ENCODE measurements around the gene TMEM138. TPM values are rescaled to one million over a fixed set of nuclear protein-coding genes. Genes with fewer than 3 reads are reported as not detected.

The TMEM138 gene
- total RNA-seq, 1 donor from 2014 or later: 49.2 TPM

- Mint-ChIP-seq H3K4me3 (no peak overlapping the region), H3K4me1 (no peaks in the 10 kb centered on the region), H3K9me3 (peaks cover 3% of the 10 kb centered on the region), H3K27ac (peak overlapping the region; percentile 71), H3K27me3 (ENCODE audit: low read depth) (no peaks in the 10 kb centered on the region), H3K36me3 (peaks cover 51% of the 10 kb centered on the region)
- TF ChIP-seq CTCF (IDR thresholded peaks at IDR 0.05; ENCODE audit: unreplicated experiment): no peak
- DNase-seq (ENCODE audit: low spot score in 2 of 2, unreplicated experiment in 2 of 2): no peak
Observed at GRCh38 chr11:61369372-61370348, 7.5 kb downstream of the TMEM138 start.

- Mint-ChIP-seq H3K4me1 (no peaks in the 10 kb centered on the region), H3K27me3 (ENCODE audit: low read depth) (no peaks in the 10 kb centered on the region), H3K4me3 (no peak overlapping the region), H3K36me3 (peaks cover 54% of the 10 kb centered on the region), H3K27ac (peak overlapping the region; percentile 71), H3K9me3 (peaks cover 6% of the 10 kb centered on the region)
- no peak for DNase-seq (ENCODE audit: low spot score in 2 of 2, unreplicated experiment in 2 of 2)
- no peak for TF ChIP-seq CTCF (IDR thresholded peaks at IDR 0.05; ENCODE audit: unreplicated experiment)
Observed at GRCh38 chr11:61370349-61371005, 8.3 kb downstream of the TMEM138 start.

- Mint-ChIP-seq H3K36me3 (peaks cover 62% of the 10 kb centered on the region), H3K27me3 (ENCODE audit: low read depth) (no peaks in the 10 kb centered on the region), H3K4me3 (no peak overlapping the region), H3K4me1 (peaks cover 6% of the 10 kb centered on the region), H3K27ac (no peak overlapping the region), H3K9me3 (peaks cover 6% of the 10 kb centered on the region)
- no peak for DNase-seq (ENCODE audit: low spot score in 2 of 2, unreplicated experiment in 2 of 2)
- TF ChIP-seq CTCF (IDR thresholded peaks at IDR 0.05; ENCODE audit: unreplicated experiment): no peak
Observed at GRCh38 chr11:61372659-61373420, 10.7 kb downstream of the TMEM138 start.

- H3K4me3 Mint-ChIP-seq: no peak overlapping the region
- DNase-seq (ENCODE audit: low spot score in 2 of 2, unreplicated experiment in 2 of 2): no peak
- no peak overlapping the region for H3K27ac Mint-ChIP-seq
- H3K27me3 Mint-ChIP-seq (ENCODE audit: low read depth): no peaks in the 10 kb centered on the region
- peaks cover 6% of the 10 kb centered on the region for H3K4me1 Mint-ChIP-seq
- no peak for TF ChIP-seq CTCF (IDR thresholded peaks at IDR 0.05; ENCODE audit: unreplicated experiment)
- peaks cover 40% of the 10 kb centered on the region for H3K36me3 Mint-ChIP-seq
- H3K9me3 Mint-ChIP-seq: peaks cover 6% of the 10 kb centered on the region
Observed at GRCh38 chr11:61375761-61376108, 13.6 kb downstream of the TMEM138 start.

GRCh38 chr11:61377461-61378160, 15.4 kb downstream of the TMEM138 start:
- H3K36me3 Mint-ChIP-seq: peaks cover 27% of the 10 kb centered on the region
- no peak for TF ChIP-seq CTCF (IDR thresholded peaks at IDR 0.05; ENCODE audit: unreplicated experiment)
- DNase-seq (ENCODE audit: low spot score in 2 of 2, unreplicated experiment in 2 of 2): no peak
- H3K27me3 Mint-ChIP-seq (ENCODE audit: low read depth): no peaks in the 10 kb centered on the region
- peaks cover 6% of the 10 kb centered on the region for H3K4me1 Mint-ChIP-seq
- H3K9me3 Mint-ChIP-seq: peaks cover 6% of the 10 kb centered on the region
- no peak overlapping the region for H3K27ac Mint-ChIP-seq
- no peak overlapping the region for H3K4me3 Mint-ChIP-seq
